ENCODE results near the gene KCNQ1OT1.

KCNQ1OT1 gene

GRCh38 chr11:2736577-2737225, 36.9 kb upstream of the KCNQ1OT1 start:
- DNase-seq (ENCODE audit: low read depth), result no peak
- TF ChIP-seq, protein P1, sequence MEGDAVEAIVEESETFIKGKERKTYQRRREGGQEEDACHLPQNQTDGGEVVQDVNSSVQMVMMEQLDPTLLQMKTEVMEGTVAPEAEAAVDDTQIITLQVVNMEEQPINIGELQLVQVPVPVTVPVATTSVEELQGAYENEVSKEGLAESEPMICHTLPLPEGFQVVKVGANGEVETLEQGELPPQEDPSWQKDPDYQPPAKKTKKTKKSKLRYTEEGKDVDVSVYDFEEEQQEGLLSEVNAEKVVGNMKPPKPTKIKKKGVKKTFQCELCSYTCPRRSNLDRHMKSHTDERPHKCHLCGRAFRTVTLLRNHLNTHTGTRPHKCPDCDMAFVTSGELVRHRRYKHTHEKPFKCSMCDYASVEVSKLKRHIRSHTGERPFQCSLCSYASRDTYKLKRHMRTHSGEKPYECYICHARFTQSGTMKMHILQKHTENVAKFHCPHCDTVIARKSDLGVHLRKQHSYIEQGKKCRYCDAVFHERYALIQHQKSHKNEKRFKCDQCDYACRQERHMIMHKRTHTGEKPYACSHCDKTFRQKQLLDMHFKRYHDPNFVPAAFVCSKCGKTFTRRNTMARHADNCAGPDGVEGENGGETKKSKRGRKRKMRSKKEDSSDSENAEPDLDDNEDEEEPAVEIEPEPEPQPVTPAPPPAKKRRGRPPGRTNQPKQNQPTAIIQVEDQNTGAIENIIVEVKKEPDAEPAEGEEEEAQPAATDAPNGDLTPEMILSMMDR (IDR thresholded peaks at IDR 0.05; ENCODE audit: insufficient read depth, low read depth, low read length, missing control alignments), result no peak
- H3K4me3 ChIP-seq (ENCODE audit: low read depth, low read length), result no peak overlapping the region

GRCh38 chr11:2735053-2735589, 35.3 kb upstream of the KCNQ1OT1 start:
- TF ChIP-seq, protein P1 (IDR thresholded peaks at IDR 0.05; ENCODE audit: insufficient read depth, low read depth, low read length, missing control alignments), result no peak
- no peak for DNase-seq (ENCODE audit: low read depth)
- no peak overlapping the region for H3K4me3 ChIP-seq (ENCODE audit: low read depth, low read length)

GRCh38 chr11:2734181-2735052, 34.6 kb upstream of the KCNQ1OT1 start:
- H3K4me3 ChIP-seq (ENCODE audit: low read depth, low read length), result no peak overlapping the region
- no peak for DNase-seq (ENCODE audit: low read depth)
- TF ChIP-seq, protein P1 (IDR thresholded peaks at IDR 0.05; ENCODE audit: insufficient read depth, low read depth, low read length, missing control alignments), result no peak

DNA sequence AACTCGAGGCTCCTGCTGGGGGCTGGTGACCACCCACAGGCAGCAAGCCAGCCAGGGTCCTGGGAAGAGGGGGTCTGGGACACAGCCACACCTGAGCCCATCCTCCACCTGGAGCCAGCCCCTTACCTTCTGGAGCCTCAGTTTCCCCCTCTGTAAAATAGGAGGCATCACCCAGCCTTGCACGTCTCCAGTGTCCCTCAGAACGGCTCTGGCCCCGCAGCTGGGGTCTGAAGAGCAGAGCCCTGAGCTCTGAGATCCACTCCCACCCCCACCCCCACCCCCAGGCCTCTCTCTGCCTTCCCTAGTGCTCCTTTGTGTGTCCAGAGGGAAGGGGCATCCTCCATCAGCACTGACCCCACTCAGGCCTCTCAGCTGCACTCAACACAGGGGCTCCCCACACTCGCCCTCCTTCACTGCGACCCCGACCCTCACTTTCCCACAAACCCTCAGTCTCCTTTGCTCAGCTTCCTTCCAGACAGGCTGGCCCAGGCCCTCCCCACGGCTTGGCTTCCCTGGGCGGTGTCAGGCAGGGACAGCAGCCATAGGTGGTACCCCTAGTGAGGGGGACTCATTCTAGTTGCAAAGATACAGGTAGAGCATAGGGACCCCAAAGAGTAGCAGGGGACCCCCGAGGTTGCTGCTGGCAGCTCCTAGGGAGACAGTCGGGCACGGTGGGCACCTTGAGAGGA, 33.3 kb upstream of the KCNQ1OT1 start:
- no peak for DNase-seq (ENCODE audit: low read depth)
- TF ChIP-seq, protein P1 (IDR thresholded peaks at IDR 0.05; ENCODE audit: insufficient read depth, low read depth, low read length, missing control alignments), result no peak
- H3K4me3 ChIP-seq (ENCODE audit: low read depth, low read length), result no peak overlapping the region

DNA sequence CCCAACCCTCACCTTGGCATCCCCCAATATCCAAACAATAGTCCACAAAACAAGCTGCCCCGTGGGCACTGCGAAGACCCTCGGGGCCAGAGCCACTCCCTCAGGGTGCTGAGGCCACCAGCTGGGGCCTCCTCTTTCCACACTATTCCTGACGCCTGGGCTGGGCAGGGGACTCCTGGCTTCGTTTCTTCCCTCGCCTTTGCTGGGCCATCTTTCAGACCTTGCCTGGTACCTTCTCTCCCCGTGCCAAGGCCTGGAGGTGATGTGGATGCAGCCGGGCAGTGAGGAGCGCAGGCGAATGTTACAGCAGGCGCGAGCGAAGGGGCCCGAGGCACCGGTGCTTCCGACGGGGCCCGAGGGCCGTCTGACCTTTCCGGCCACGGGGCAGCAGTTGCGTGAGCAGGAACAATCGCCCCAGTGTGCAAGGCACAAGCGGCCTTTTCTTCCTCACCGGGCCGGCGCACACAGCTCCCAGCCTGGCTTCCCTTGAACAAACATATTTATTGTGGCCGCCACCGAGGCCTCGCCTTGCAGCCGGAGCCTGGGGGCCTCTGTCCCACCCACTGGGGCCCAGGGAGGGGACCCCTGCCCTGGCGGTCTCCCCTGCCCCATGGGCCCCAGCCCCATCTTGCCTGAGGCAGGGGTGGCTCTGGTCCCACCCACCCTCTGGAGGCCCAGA, 32.6 kb upstream of the KCNQ1OT1 start:
- TF ChIP-seq, protein P1 (IDR thresholded peaks at IDR 0.05; ENCODE audit: insufficient read depth, low read depth, low read length, missing control alignments), result no peak
- no peak overlapping the region for H3K4me3 ChIP-seq (ENCODE audit: low read depth, low read length)
- no peak for DNase-seq (ENCODE audit: low read depth)
